GM18951 (cell line): ENCODE results near the gene DENND1A.

Experiments used
- POLR2A ChIP-seq: IDR thresholded peaks from 4 replicates; pipeline ENCODE4 v1.6.1; 2011; ENCODE audit warnings: mild to moderate bottlenecking; ENCODE audit not compliant: insufficient read length, insufficient read depth; ENCODE audit errors: extremely low read depth
- in situ Hi-C: fragments of 300-500 bp; cut with MboI; formaldehyde crosslinking; loops from one replicate; pipeline ENCODE4 v1.12.0; 2022; ENCODE audit warnings: low sequenced_read_pairs, mixed read lengths, inconsistent platforms; ENCODE audit not compliant: unreplicated experiment

The DENND1A gene

DNA sequence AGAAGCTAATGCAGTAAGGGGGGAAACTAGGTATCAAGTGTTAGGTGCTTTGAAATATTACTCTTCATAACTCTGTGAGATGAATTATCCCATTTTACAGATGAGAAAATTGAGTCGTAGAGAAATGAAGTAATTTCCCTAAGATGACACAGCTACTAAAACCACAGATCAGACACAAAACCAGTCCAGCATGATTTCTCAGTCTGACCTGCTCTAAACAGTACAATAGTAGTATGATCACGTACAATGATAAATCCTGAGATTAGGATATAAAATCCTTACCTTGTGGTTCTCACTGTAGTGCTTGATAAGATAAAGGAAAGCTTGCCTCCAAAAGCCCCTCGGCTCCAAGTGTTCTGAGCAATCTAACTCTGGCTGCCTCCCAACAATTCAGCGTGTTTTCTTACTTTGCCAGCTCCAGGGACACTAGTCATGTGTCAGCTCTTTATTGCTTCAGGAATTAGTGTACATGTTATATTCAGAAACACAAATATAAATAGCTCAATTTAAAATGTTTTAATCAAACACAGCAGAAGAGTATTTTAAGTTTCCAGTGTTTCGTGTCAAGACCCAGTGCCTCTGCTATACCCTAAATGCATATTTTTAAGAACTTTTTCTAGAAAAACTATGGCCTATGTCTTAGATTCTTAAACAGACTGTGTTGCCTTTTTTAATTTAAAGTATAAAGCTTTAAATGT lies 243.6 kb downstream of the DENND1A start:
- TF ChIP-seq POLR2A = no peak
- in situ Hi-C loops = no loop called here

DNA sequence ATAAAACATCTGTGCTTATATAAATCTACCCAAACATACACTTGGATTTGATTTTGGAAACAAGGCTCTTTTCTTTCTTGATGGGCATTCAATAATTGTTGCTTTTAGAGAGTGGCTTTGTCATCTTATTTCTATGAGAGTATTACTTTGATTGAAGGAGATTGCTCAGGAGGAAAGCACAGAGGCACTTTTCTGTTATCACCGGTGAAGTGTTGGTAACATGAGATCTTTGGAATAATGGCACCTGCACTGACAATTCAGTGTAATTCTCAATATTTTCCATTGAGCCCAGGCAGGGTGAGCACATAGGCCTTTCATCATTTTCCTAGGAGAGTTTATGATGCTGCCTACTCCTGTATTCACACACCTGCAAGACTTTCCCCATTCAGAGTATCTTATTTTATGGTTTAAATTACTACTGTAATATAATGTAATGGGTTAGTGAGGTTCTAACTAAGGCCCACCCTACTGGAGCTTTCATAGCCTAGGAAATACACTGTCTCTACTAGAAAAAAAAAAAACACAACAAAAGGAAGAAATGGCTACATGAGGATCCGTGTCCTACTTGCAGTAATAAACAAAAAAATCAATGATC lies 244.3 kb downstream of the DENND1A start:
- in situ Hi-C loops = no loop called here
- no peak for TF ChIP-seq POLR2A

DNA sequence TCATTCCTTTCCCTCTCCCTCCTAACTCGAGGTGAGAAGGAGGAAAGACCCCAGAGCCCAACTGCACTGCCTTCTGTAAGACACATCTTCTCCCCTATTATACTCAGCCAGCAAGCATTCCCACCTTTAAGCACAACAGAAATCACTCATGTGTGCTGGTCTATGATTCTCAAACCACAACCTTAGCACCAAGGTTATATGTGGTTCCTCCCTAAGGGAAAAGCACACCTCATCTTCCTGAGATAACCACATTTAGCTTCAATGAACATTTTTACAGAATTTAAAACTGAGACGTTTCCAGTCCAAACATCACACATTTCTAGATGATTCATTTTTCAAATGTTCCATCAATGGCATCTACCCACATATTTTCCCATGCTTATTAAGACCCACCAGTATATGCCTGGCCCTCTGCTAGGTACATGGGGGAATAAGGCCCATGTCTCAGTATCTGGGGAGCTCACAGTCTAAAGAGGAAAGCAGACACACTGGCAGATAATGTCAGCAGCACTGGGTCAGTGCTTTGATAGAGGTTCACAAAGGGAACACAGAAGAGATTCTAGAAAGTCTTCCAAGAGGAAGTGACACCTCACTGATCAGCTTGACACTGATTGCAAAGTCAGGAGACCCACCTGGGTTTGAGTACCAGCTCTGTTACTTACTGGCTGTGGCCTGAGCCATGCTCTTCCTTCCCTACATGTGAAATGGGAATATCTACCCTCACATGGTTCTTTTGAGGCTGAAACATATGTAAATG lies 245.4 kb downstream of the DENND1A start:
- TF ChIP-seq POLR2A = no peak
- in situ Hi-C loops = no loop called here

DNA sequence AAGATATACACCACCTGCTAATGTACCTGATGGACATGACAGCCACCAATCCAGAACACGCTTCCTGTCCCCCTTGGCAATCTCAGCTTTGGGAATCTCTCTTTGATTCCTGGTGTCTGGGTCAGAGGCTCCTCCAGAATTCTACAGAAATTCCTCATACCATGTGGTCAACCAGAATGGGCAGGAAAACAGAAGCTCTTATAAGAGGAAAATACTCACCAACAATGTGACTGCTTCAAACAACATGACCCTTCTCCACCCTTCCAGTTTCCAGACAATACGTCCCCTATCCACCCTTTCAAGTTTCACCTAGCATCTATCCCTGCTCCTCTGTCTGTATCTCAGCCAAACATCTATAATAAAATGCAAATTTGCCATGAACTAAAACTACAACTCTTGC lies 247.2 kb downstream of the DENND1A start:
- no peak for TF ChIP-seq POLR2A

DNA sequence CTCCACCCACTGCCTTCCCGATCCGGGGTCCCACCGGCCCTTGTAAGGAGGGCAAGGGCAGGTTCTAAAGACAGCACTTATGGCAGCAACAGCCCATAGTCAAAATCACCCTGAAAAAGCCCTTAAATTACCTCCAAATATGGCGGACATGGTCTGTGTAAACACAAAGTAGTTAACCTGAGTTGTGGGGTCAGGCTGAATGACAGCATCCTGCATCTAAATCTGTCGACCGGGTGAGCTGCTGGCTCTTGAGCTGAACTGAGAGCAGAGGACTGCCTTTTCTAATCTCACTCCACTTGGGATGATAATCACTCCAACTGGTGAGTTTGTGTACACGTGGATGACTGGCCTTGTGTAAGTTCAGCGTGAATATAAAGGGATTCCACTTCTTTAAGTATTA lies 249.6 kb downstream of the DENND1A start:
- no peak for TF ChIP-seq POLR2A

More for the DNA sequence above, 247.2 kb downstream of the DENND1A start:
- in situ Hi-C loops = no loop called here

DNA sequence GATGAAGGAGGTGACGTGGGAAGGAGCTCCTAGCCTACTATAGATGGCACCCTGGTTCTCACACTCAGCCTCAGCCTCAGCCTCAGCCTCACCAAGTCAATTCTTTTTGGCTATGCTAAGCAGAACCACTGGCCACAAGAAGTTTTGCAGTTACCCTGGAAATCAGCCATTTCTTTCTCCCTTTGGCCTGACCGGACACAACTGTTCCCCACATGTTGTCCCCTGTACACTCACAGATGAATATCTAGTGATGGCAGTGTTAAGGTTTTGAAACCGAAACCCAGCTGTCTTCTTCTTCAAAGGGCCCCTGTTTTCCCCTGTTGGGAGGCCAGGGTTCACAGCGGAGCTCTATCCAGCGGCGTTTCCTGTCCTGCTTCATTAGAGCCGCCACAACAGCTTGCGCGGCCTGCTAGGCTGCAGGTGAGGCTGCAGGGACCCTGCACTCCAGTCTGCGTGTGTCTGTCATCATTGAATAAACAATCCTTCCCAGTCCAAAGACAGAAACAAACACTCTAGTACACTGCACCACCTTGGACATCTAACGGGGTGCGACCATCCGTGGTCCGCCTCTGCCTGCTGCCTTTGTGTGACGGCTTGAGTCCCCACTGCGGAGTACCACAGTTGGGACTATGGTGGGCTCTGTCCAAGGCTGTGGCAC lies 250.5 kb downstream of the DENND1A start:
- in situ Hi-C loops = no loop called here
- no peak for TF ChIP-seq POLR2A

More for the DNA sequence above, 249.6 kb downstream of the DENND1A start:
- in situ Hi-C loops = no loop called here

DNA sequence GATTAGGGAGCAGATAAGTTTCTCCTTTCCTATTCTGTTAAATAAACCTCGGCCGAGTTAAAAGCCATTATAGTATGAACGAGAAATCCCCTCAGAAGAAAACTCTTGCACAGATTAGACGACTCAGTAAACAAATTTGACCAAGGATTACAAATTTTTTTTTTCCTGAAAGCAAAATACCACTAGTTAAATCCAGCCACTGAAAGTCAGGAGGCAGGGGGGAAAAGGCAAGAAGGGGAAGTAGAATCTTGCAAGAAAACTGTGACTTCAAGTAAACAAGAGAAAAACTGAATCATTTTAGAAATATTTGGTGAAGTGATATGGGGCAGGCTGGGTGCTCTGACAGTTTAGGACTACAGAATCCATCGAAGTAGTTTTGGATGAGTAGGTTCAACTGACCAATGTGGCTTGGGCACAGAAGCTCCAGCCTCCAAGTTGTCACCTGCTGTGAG lies 251.0 kb downstream of the DENND1A start:
- in situ Hi-C loops = no loop called here
- no peak for TF ChIP-seq POLR2A

DNA sequence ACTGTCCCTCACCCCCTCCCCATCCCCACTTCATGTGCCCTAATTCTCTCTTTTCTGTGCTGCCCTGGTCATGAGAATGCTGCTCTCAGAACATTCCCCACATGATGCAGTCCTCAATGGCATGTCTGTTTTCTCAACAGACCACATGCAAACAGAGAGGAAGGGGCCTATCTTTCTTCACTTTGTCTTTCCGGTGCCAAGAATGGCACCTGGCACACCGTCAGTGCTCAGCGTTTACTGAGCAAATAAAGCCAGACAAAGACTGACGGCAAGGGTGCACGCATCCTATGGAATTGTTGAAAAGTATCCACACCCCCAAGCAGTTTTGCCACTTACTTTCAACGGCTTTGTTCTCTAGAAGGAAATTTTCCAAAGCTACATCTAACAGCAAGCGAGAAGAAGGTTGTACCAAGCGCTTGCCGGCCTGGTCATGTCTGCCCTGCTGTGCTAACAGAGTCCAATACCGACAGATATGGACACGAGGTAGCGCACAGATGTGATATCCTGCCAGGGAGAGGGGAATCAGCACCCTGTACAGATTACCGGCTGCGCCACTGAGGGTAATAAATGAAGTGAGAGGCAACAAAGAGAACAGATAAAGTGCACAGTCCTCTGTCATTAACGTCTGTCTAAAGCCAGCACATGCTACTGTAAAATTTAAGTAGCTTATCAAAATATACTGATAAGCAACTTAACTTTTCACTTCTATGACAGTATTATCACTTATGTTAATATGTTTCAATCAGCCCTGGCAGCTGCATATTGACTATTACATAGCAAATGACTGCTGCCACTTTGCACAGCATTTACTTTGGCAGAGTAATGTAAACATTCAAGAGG lies 251.7 kb downstream of the DENND1A start:
- TF ChIP-seq POLR2A = no peak
- in situ Hi-C loops = no loop called here

DNA sequence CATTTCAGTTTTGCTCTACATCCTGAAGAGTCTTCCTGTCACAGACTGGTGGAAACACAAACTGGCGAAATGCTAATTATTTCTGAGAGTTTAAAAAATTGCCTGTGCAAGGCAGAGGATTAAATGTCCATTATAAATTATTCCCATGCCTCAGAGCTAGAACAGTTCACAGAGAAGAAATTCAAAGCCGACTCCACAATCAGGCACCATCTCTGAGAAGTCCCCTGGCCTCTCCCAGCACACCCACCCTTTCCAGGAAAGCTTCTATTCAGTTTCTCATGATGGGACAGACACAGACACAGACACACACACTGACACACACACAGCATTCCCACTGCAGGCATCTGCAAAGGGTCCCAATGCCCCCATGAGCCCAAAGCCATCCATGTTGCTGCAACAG lies 253.1 kb downstream of the DENND1A start:
- TF ChIP-seq POLR2A = no peak
- in situ Hi-C loops = no loop called here

DNA sequence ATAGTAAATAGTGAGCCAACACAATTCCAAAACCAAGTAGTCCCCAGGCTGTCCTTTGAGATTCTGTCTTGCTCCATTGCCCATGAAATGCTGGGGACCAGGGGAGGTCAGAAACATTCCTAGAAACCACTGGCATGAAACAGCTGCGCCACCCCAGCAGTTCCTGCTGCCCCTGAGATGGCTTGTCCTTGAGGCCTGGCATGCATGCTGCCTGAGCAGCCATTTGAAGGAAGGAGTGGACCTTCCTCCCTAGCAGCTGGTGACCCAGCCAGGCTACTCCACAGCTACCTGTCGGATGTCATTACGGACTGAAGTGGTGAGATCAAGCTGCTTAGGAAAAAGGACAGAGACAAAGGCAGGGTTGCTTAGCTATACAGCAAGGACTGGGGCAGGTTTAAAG lies 260.6 kb downstream of the DENND1A start:
- in situ Hi-C loops = no loop called here

DNA sequence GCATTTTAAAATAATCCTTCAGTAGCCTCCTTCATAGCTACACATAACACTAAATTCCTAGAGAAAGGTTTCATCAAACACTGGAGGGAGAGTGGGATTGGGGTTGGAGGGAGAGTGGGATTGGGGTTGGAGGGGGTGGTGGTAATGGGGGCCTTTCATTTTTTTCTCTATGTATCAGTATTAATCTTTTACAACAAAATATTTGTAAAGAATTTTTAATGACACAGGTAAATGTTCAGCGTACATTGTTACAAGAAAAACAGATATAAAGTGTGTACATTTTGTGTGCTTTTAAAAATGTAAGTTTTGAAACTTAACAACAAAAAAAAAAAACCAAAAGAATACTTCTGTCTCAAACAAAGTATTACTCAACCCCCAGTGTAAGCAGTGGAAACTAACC lies 266.4 kb downstream of the DENND1A start:
- TF ChIP-seq POLR2A = no peak
- in situ Hi-C loops = no loop called here

More for the DNA sequence above, 260.6 kb downstream of the DENND1A start:
- TF ChIP-seq POLR2A = no peak

DNA sequence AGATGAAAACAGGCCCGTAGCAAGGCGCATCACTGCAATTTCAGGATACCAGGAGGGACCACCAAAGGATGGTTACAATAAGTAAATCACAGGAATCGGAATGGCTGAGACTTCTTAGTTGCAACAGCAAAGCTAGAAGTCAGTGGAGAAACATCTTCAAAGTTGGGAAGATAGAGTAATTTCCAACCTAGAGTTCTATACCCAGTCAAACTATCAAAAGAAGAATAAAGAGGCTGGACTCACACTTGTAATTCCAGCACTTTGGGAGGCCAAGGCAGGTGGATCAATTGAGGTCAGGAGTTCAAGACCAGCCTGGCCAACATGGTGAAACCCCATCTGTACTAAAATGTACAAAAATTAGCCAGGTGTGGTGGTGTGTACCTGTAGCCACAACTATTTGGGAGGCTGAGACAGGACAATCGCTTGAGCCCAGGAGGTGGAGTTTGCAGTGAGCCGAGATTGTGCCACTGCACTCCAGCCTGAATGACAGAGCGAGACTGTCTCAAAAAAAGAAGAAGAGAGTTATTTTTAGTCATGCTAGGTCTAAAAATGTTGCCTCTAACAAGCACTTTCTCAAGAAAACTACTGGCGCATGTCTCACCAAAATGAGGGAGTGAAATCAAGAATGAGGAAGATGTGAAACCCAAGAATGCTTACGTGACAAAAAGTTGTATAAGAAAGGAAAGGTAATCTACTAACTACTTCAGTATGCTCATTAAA lies 267.7 kb downstream of the DENND1A start:
- in situ Hi-C loops = no loop called here
- TF ChIP-seq POLR2A = no peak
